K562 (cell line): ENCODE results near the gene MTSS2. TPM values are rescaled to one million over a fixed set of nuclear protein-coding genes. Genes with fewer than 3 reads are reported as not detected.

ENCODE experiments used
- ATAC-seq: fragments of 200-7000 bp; cut with Tn5 transposase; 3 replicates; pipeline ENCODE4 v1.9.1; 2020; ENCODE audit warnings: moderate library complexity
- BruUV-seq: library from RNA; stranded (reverse); fragments of 400-500 nt; replicated peaks from 2 replicates; lab custom pipeline; 2021; lab: Mats Ljungman, UMichigan
- CTCF ChIA-PET: fragments of 300-600 bp; formaldehyde crosslinking; extraction: SDS; loops from one replicate; lab custom pipeline; 2021; ENCODE audit warnings: low intra/inter-chr PET ratio; lab: Yijun Ruan, JAX
- POLR2A ChIA-PET: fragments of 300-600, 350-650 bp; sonication (Branson Sonifier 250); formaldehyde crosslinking; extraction: SDS; loops from one replicate; lab custom pipeline; 2021; ENCODE audit warnings: antibody characterized with exemption, inconsistent platforms; lab: Yijun Ruan, JAX
- DNase-seq, 4 experiments: peaks; one replicate each; pipeline versions ENCODE4 v3.0.0 to v3.0.0-alpha.2; 2011 to 2018; ENCODE audit warnings: low spot score in 3 of 4, mixed read lengths in 3 of 4; ENCODE audit errors: extremely low read depth in 1 of 4
- FAIRE-seq: peaks from 2 replicates; lab custom pipeline; 2011; peaks lifted over from hg19 to GRCh38; lab: Jason Lieb, UNC
- H2AFZ ChIP-seq: 2 replicates; pipeline ENCODE4 v1.6.0; 2011; ENCODE audit warnings: low read depth, low read length, control low read depth, inconsistent platforms
- H3K27ac ChIP-seq: fragments of 200-600 bp; 3 replicates; pipeline ENCODE4 v1.8.0; 2011; ENCODE audit warnings: low read depth, mild to moderate bottlenecking, control low read depth, inconsistent platforms, low read length, moderate library complexity, mixed read lengths; ENCODE audit errors: extremely low read depth
- H3K27me3 ChIP-seq, 2 experiments: fragments of 300-600 bp in 1 of 2; 2 replicates in 1 of 2; 3 replicates in 1 of 2; pipeline versions ENCODE4 v1.6.0 to v1.8.0; 2011; ENCODE audit warnings: inconsistent platforms in 2 of 2, low read length in 2 of 2, mild to moderate bottlenecking in 1 of 2, mixed read lengths in 1 of 2, moderate library complexity in 1 of 2; ENCODE audit not compliant: control insufficient read depth in 2 of 2, insufficient read depth in 2 of 2
- H3K36me3 ChIP-seq: fragments of 300-600 bp; 3 replicates; pipeline ENCODE4 v1.8.0; 2011; ENCODE audit warnings: mild to moderate bottlenecking, low read length, inconsistent platforms; ENCODE audit not compliant: control insufficient read depth, insufficient read depth
- H3K4me1 ChIP-seq, 2 experiments: fragments of 200-600 bp in 1 of 2; replicated peaks in 1 of 2; 2 replicates in 1 of 2; 3 replicates in 1 of 2; pipeline versions ENCODE4 v1.5.1 to v1.8.0; 2011; ENCODE audit warnings: inconsistent platforms in 2 of 2, low read length in 2 of 2, mild to moderate bottlenecking in 1 of 2, mixed read lengths in 1 of 2, moderate library complexity in 1 of 2; ENCODE audit not compliant: control insufficient read depth in 2 of 2, insufficient read depth in 2 of 2
- H3K4me2 ChIP-seq: 2 replicates; pipeline ENCODE4 v1.6.1; 2011; ENCODE audit warnings: low read length, control low read depth, inconsistent platforms, mixed read lengths; ENCODE audit not compliant: insufficient read depth
- H3K4me3 ChIP-seq: fragments of 200-600 bp; sonication (generic), shearing (Covaris generic); 2 replicates; pipeline ENCODE4 v1.5.1; 2016; ENCODE audit warnings: control low read depth, inconsistent platforms
- H3K79me2 ChIP-seq: fragments of 200-600 bp; 3 replicates; pipeline ENCODE4 v1.8.0; 2011; ENCODE audit warnings: low read length, inconsistent platforms; ENCODE audit not compliant: control insufficient read depth, insufficient read depth
- H3K9ac ChIP-seq, 2 experiments: 2 replicates each; pipeline versions ENCODE4 v1.6.0 to v1.6.1; 2011; ENCODE audit warnings: low read depth in 2 of 2, low read length in 2 of 2, control low read depth in 1 of 2, inconsistent platforms in 1 of 2, mild to moderate bottlenecking in 1 of 2, mixed read lengths in 1 of 2; ENCODE audit not compliant: insufficient read depth in 1 of 2
- H3K9me1 ChIP-seq: one replicate; pipeline ENCODE4 v1.6.0; 2011; ENCODE audit warnings: inconsistent platforms, mild to moderate bottlenecking, low read length, moderate library complexity; ENCODE audit not compliant: control insufficient read depth, insufficient read depth
- H3K9me3 ChIP-seq: replicated peaks from 2 replicates; pipeline ENCODE4 v1.5.1; 2011; ENCODE audit warnings: low read depth, low read length, inconsistent platforms; ENCODE audit not compliant: control insufficient read depth, insufficient read depth
- H4K20me1 ChIP-seq: replicated peaks from 2 replicates; pipeline ENCODE4 v1.6.1; 2011; ENCODE audit warnings: low read length, inconsistent platforms, mixed read lengths; ENCODE audit not compliant: control insufficient read depth, insufficient read depth
- ARID4B ChIP-seq: sonication (generic); formaldehyde crosslinking; IDR thresholded peaks from 2 replicates; pipeline ENCODE4 v1.8.0; 2022; ENCODE audit warnings: mild to moderate bottlenecking, missing genetic modification reagents
- CXXC5 ChIP-seq: fragments of 250-450 bp; sonication (Bioruptor Pico); IDR thresholded peaks from 2 replicates; pipeline ENCODE4 v1.8.0; 2022; ENCODE audit warnings: inconsistent platforms, mild to moderate bottlenecking, moderate library complexity
- MAZ ChIP-seq, 2 experiments: fragments of 450-650 bp in 1 of 2; sonication (generic) in 1 of 2; formaldehyde crosslinking; IDR thresholded peaks in 1 of 2; conservative IDR thresholded peaks in 1 of 2; 2 replicates each; pipeline versions ENCODE4 v1.4.0 to v1.5.0; 2020; ENCODE audit warnings: mild to moderate bottlenecking in 1 of 2, missing genetic modification reagents in 1 of 2
- POLR2G ChIP-seq: fragments of 200-400 bp; formaldehyde crosslinking; IDR thresholded peaks from 2 replicates; pipeline ENCODE4 v1.6.1; 2017; ENCODE audit warnings: low read depth, mild to moderate bottlenecking, antibody characterized with exemption, low read length, moderate library complexity
- RBFOX2 ChIP-seq: fragments of 200-400 bp; formaldehyde crosslinking; IDR thresholded peaks from 2 replicates; pipeline ENCODE4 v1.6.1; 2017; ENCODE audit warnings: low read depth, mild to moderate bottlenecking, low read length, moderate library complexity
- RBM22 ChIP-seq: fragments of 200-400 bp; formaldehyde crosslinking; IDR thresholded peaks from 2 replicates; pipeline ENCODE4 v1.6.1; 2018; ENCODE audit warnings: low read length, low read depth; ENCODE audit not compliant: poor library complexity, severe bottlenecking
- SIN3A ChIP-seq, 2 experiments: fragments of 150-350 bp in 1 of 2; IDR thresholded peaks; 2 replicates each; pipeline ENCODE4 v1.6.1; 2011 to 2016; ENCODE audit warnings: borderline replicate concordance in 2 of 2, low read depth in 2 of 2, low read length in 2 of 2, mild to moderate bottlenecking in 2 of 2, moderate library complexity in 2 of 2; ENCODE audit not compliant: control insufficient read depth in 1 of 2
- TOE1 ChIP-seq, 2 experiments: fragments of 450-650 bp in 1 of 2; sonication (generic) in 1 of 2; formaldehyde crosslinking in 1 of 2; IDR thresholded peaks; 2 replicates each; pipeline versions ENCODE4 v1.7.1 to v1.8.0; 2016 to 2022; ENCODE audit warnings: borderline replicate concordance in 2 of 2, mild to moderate bottlenecking in 2 of 2, antibody characterized with exemption in 1 of 2, inconsistent platforms in 1 of 2, low read depth in 1 of 2, missing genetic modification reagents in 1 of 2, moderate library complexity in 1 of 2
- WGBS: fragments of 100-300 bp; shearing (Covaris generic); methylation state at CpG from one replicate; pipeline ENCODE4 v1.1.6; 2016; ENCODE audit warnings: low coverage, mixed read lengths; ENCODE audit not compliant: insufficient coverage; ENCODE audit errors: missing lambda C conversion rate; 5-methylcytosine and 5-hydroxymethylcytosine counted together
- in situ Hi-C: fragments of 300-500 bp; cut with MboI; formaldehyde crosslinking; loops from 4 replicates; pipeline ENCODE4 v1.15.0; 2018; ENCODE audit warnings: inconsistent platforms, mixed read lengths
- intact Hi-C: fragments of 100-400 bp; cut with micrococcal nuclease; formaldehyde crosslinking; loops from 2 replicates; pipeline ENCODE4 v1.14.2; 2022
- polyA plus RNA-seq, 8 experiments: library from polyadenylated mRNA; depleted of rRNA in 4 of 8; stranded (reverse) in 5 of 8; unstranded in 3 of 8; fragments of >200 nt; fragmentation: Nextera tagmentation in 2 of 8; fragmentation: Illumina TruSeq in 1 of 8; extraction: Ambion mirVana in 2 of 8; extraction: Trizol in 1 of 8; gene quantifications; 2 replicates each; pipeline versions ENCODE4 v1.2.1 to v1.2.3, GENCODE V29; 2011 to 2014; ENCODE audit warnings: inconsistent platforms in 1 of 8, missing spikeins in 1 of 8
- total RNA-seq, 7 experiments: library from RNA; depleted of rRNA in 6 of 7; stranded (reverse); fragments of >200 nt in 6 of 7; fragmentation: Illumina TruSeq in 2 of 7; extraction: Trizol in 2 of 7; gene quantifications; 2 replicates each; pipeline versions ENCODE4 v1.2.1 to v1.2.3, GENCODE V29; 2011 to 2021; ENCODE audit warnings: low replicate concordance in 1 of 7
- TF ChIP-seq, protein P1 (sequence below), 2 experiments: fragments of 450-650 bp; IDR thresholded peaks; 2 replicates each; pipeline ENCODE4 v1.6.1; 2016
- TF ChIP-seq, protein P2 (sequence below): fragments of 450-650 bp; formaldehyde crosslinking; IDR thresholded peaks from 2 replicates; pipeline ENCODE4 v1.4.0; 2020; ENCODE audit warnings: mild to moderate bottlenecking, moderate library complexity

The MTSS2 gene
- total and polyA plus RNA-seq, 9 of the 15 experiments (the other 6 are each of a cell fraction or from before 2014, with no cell fraction given) = 0.11 to 60.3 (median 16.9) TPM

DNA sequence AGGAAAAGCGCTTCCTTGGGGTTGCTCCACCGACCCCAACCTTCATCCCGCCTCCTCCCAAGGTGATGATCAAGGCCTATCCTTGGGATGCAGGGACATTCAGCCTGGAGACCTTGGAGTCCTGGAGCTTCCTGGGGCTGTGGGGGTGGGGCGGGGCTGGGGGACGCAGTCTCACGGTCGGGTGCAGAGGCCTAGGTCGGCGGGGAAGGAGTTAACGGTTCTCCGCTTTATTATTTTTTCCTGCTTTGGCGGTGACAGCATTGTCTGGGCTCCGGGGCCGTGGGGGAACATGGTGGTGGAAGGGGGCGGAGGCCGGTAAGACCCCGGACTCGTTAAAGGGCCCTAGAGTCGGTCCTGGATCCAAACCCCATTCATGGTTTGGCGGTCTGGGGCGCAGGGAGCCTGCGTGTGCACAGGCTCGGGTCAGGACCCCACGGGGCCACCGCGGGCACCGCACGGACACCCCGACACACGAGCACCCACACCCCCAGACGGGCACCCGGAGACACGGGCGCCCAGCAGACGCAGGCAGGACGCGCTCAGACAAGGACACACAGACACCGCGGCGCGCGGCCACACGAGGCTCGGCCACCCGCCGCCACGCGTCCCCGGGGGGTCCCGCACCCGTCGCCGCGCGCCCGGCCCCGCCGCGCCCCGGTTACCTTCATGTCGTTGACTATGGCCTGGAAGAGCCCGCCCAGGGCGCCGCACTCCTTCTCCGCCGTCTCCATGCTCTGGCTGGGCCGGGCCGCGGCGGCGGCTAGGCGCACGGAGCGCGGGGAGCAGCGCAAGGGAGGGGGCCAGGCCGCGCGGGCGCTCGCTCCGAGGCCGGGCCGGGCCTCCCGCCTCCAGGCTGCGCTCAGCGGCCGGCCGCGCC, 554 bp downstream of the MTSS2 start:
- WGBS = 1% methylated on average over 49 of the region's 90 CpGs
- peak in 3 of 4 experiments; percentile 35 to 52 (median 35) for DNase-seq
- peak overlapping the region; percentile 59 for H2AFZ ChIP-seq
- BruUV-seq = no TSS peak
- peak overlapping the region; percentile 82 for H3K27ac ChIP-seq
- in situ Hi-C loops = no loop called here
- intact Hi-C loops = loop anchor here (5.0 kb wide), 2 partner anchors 52 to 87 kb away; no protein-coding TSS in a partner anchor
- H3K79me2 ChIP-seq = peaks cover 49% of the 10 kb centered on the region
- H3K4me2 ChIP-seq = peak overlapping the region; percentile 79
- peak overlapping the region; percentile 86 for H3K4me3 ChIP-seq
- H3K27me3 ChIP-seq = no peaks in the 10 kb centered on the region
- H3K9me1 ChIP-seq = no peaks in the 10 kb centered on the region
- CTCF ChIA-PET = no interaction called here
- peaks cover 10% of the 10 kb centered on the region; the same call in 1 of the 2 replicates for H4K20me1 ChIP-seq
- peak overlapping the region; percentile 83 to 99 for H3K9ac ChIP-seq
- POLR2A ChIA-PET = interaction anchor here (0.6 kb wide), 1 partner anchor 9 kb away, joined by 4 read pairs; no protein-coding TSS in a partner anchor
- H3K9me3 ChIP-seq = no peaks in the 10 kb centered on the region
- ATAC-seq = peak; percentile 54
- H3K4me1 ChIP-seq = peaks cover 15 to 89% of the 10 kb centered on the region in 2 experiments
- peaks cover 38% of the 10 kb centered on the region; the same call in 1 of the 3 replicates for H3K36me3 ChIP-seq
- FAIRE-seq = no peak
- TF ChIP-seq POLR2G = peak; percentile 78
- 0 out of 2 replicates have a peak, but pooled peaks have one; percentile 17 for TF ChIP-seq ARID4B (CRISPR knock-in tag)
- peak; percentile 44 for TF ChIP-seq RBM22
- TF ChIP-seq CXXC5 = peak; percentile 58; the same call in 1 of the 2 replicates
- TF ChIP-seq, protein P1, sequence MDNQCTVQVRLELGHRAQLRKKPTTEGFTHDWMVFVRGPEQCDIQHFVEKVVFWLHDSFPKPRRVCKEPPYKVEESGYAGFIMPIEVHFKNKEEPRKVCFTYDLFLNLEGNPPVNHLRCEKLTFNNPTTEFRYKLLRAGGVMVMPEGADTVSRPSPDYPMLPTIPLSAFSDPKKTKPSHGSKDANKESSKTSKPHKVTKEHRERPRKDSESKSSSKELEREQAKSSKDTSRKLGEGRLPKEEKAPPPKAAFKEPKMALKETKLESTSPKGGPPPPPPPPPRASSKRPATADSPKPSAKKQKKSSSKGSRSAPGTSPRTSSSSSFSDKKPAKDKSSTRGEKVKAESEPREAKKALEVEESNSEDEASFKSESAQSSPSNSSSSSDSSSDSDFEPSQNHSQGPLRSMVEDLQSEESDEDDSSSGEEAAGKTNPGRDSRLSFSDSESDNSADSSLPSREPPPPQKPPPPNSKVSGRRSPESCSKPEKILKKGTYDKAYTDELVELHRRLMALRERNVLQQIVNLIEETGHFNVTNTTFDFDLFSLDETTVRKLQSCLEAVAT (IDR thresholded peaks at IDR 0.05) = no peak
- TF ChIP-seq, protein P2, sequence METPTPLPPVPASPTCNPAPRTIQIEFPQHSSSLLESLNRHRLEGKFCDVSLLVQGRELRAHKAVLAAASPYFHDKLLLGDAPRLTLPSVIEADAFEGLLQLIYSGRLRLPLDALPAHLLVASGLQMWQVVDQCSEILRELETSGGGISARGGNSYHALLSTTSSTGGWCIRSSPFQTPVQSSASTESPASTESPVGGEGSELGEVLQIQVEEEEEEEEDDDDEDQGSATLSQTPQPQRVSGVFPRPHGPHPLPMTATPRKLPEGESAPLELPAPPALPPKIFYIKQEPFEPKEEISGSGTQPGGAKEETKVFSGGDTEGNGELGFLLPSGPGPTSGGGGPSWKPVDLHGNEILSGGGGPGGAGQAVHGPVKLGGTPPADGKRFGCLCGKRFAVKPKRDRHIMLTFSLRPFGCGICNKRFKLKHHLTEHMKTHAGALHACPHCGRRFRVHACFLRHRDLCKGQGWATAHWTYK (CRISPR knock-in tag) = 0 out of 2 replicates have a peak, but pooled peaks have one; percentile 46
- TF ChIP-seq TOE1 (IDR thresholded peaks at IDR 0.05; ENCODE audit: borderline replicate concordance) = no peak
- TF ChIP-seq TOE1 (CRISPR knock-in tag; IDR thresholded peaks at IDR 0.05; ENCODE audit: borderline replicate concordance, low read depth) = 0 out of 2 replicates have a peak, but pooled peaks have one; percentile 20
- no peak for TF ChIP-seq MAZ (CRISPR knock-in tag; conservative IDR thresholded peaks at IDR 0.05 in 1 of 2, IDR thresholded peaks at IDR 0.05 in 1 of 2)
- peak; percentile 68 for TF ChIP-seq RBFOX2
- 0 out of 4 replicates have a peak, but pooled peaks of 1 of the 2 experiments have one; percentile 52 for TF ChIP-seq SIN3A (IDR thresholded peaks at IDR 0.05; ENCODE audit: borderline replicate concordance in 2 of 2, control insufficient read depth in 1 of 2, low read depth in 2 of 2, low read length in 2 of 2)
